Activated CD4-positive, alpha-beta T cell treated with anti-CD3 and anti-CD28 coated beads for 24 hours (primary cell): ENCODE data around the gene TWIST2.

Experiments
- DNase-seq, 2 donors: peaks; one replicate each; pipeline ENCODE4 v3.0.0-alpha.2; 2020; ENCODE audit warnings: low read depth in 2 of 2

Gene TWIST2

DNA sequence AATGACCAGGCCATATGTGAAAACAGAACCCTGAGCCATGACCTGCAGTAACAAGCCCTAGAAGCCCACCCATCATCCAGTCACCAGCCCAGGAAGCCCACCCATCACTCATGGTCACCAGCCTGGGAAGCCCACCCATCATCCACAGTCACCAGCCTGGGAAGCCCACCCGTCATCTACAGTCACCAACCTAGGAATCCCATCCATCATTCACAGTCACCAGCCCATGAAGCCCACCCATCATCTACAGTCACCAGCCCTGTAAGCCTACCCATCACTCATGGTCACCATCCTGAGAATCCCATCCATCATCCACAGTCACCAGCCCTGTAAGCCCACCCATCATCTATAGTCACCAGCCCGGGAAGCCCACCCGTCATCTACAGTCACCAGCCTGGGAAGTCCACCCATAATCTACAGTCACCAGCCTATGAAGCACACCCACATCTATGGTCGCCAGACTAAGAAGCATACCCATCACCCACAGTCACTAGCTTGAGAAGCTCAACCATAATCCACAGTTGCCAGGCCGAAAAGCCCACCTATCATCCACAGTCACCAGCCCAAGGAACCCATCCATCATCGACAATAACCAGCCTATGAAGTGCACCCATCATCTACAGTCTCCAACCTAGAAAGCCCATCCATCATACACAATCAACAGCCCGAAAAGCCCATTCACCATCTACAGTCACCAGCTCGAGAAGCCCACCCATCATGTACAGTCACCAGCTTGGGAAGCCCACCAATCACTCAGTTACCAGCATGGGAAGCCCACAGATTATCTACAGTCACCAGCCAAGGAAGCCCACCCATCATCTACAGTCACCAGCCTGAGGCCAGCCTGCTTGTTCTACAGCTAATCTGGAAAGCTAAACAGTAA, 91.9 kb downstream of the TWIST2 start:
- DNase-seq: no peak

DNA sequence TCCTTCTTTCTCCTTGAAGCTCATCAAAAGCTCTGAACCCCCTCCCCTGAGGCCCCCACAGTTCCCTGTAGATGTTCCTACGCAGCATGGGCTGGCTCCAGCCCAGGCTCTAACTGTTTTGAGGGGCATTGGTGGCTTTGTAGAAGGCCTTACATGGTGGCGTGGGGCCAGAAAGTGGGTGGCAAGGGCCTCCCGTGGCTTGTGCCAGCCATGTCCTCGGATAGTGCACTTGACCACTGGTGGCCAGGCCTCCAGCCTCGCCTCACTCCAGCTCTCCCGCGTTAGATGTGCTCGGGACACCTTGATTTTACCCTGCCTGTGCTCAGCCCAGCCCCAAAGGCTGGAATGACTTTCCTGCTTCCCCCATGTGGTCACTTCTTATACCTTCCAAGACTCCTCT, 92.9 kb downstream of the TWIST2 start:
- DNase-seq: no peak

DNA sequence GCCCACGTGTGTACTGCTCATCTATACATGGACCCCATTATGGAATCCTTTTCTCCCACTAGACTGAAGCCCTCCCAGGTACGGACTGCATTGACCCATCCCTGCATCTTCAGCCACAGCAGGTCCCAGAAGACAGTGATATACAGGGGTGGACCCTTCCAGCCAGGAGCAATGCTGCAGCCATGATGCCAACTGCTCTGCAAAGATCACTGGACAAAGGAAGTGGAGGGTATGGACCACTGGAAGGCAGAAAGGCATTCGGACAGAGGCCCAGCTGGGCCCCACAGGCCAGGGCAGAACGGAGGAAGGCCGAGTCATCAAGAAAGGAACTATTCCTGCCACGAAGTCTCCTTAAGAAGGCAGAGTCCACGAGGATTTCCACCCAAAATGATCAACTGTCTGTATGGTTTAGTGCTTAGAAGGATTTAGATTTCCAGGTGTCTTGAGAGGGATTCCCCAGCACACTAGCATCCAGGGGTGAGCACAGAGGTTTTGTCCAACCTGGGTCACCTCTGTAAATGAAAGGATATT, 93.4 kb downstream of the TWIST2 start:
- DNase-seq: no peak

DNA sequence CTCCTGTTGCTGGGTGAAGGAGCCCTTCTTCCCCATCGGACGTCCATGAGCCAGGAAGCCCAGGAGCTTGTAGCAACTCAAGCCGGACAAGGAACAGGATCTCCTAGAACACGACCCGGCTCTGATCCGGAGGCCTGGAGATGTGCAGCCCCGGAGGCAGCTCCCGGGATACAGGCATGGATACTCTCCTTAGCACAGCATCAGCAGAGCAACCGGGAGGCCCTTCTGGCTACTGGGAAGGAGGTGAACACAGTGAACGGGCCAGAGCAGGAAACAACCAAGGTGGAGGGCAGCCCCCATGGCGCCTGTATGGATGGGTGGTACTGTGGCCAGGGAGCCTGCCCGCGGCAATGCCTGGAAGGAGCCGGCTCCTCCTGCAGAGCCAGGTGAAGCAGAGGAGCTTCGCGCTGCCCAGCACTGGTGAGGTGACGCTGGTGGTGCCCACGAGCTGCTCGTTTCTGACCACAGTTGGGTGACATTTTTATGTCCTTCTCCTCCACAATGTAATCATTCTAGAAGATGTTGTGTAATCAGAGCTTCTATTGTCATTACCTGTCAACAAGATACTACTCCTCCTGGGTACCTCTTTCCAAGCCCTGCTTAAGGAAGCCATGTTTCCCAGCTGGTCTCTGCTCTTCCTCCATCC, 94.3 kb downstream of the TWIST2 start:
- DNase-seq: no peak

DNA sequence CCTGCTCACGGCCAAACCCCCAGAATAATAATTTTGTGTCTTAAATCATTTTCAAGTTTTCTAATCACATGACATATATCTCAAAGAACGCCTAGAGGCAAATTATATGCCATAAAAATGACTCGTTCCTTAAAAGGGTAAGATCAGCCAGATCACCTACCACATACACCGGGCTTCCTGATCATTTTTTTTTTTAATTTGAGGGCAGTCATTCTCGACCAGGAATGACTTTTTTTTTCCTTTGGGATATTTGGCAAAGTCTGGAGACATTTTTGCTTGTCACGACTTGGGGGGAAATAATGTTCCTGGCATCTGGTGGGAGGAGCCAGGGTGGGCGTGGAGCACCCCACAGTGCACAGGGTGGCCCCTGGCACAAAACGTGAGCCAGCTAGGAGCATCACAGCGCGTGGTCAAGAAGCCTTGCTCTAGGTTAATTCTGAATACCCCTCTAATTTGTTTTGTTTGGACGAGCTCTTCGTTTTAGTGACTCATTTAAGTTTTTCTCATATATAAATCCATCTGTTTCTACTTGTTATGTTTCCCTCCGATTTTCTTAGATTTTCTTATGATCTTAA, 94.9 kb downstream of the TWIST2 start:
- DNase-seq: no peak

DNA sequence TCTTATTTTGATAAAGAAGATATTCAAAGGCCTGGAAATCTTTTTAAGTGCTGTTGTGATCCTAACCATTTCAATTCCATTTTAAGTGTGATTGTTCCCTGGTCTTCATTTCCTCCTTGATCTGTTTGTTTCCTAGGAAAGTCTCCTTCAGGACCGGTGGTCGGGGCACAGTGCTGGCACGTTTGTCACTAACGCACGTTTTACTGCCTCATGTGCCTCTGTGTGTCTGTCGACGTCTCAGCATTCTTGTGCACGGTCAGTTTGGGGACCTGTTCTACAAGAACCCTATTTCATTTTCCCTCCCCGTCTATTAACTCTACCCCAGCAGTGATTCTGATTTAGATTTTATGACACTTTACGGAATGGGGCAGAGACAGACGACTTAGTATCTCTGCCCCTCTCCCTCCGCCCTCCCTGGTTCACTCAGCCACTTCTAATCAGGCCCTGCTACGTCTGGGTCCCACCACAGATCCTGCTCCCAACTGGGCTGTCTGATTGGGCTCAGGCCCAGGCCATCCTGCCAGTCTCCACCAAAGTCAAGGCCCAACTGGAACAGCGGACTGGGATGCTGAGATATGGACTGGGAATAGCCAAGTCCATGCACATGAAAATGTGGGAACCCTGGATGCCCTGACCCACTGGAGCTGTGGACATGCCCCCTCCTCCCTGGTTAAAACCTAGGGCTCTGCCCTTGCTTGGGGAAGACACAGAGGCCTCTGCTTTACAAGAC, 95.6 kb downstream of the TWIST2 start:
- DNase-seq: no peak

DNA sequence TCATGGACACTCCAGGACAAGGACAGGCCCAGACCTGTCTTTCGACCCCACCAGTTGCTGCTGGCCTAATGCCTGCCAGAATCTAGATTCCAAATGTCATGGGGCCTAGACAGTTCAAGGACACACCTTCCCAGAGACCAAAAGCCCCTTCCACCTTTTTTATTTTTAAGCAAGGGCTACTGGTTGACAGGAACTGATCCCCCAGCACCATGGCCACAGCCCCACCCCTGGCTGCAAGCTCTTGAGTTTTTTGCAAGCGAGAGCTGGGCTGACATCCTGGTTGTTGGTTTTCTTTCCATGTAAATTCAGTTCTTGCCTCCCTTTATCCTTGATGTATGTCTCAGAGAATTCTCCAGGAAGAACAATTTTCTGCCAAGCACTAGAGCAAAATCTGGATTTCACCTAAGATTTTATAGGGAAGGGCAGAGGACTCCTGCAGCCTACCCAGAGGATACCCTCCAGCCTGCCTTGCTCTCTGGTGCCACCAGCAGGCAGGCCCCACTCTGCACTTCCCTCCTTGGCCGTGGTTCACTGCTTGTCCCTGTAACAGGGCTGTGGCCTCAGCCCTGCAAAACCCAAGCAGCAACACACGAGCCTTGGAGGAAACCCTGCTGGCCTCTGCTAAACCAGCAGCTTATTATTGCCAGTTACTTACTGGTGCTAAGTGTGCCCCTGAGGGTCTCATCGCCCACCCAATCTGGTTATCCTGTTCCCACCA, 97.7 kb downstream of the TWIST2 start:
- no peak for DNase-seq

DNA sequence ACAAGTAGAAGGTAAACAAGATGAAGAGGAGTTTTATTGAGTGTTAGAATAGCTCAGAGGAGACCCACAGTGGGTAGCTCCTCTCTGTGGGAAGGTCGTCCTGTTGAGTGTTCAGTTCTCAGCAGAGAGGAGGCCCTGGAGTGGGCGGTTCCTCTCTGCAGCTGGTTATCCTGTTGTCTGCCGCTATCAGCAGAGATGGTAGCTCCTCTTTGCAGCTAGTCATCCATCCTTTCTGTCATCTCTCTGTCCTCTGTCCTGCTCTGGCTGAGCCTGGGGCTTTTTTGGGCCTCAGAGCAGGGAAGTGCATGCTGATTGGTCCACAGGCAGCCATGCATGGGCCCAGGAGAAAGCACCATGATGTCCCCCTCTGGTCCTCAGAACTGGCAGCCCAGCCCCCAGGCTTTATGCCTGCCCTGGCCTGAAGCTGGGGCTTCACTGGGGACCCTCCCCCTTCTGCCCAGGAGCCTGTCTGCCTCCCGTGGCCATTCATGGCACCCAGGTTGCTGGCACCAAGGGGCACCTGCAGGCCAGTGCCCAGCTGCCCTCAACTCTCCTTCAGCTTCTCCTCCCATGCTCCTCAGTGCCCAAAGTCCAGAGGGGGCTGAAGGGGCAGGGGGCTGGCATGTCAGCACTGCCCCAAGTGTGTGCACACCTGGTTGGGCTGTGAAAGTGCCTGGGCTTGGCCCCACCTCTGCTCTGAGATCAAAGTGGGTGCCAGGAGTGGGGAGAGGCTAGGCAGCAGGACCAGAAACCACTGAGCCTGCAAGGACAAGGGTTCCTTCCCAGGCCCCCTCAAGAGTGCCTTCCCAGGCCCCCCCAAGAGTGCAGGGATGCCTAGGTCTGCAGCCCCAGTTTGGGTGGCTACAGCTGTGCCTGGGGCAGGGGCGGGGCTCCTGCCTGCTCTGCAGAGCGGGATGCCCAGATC, 98.7 kb downstream of the TWIST2 start:
- DNase-seq: no peak

DNA sequence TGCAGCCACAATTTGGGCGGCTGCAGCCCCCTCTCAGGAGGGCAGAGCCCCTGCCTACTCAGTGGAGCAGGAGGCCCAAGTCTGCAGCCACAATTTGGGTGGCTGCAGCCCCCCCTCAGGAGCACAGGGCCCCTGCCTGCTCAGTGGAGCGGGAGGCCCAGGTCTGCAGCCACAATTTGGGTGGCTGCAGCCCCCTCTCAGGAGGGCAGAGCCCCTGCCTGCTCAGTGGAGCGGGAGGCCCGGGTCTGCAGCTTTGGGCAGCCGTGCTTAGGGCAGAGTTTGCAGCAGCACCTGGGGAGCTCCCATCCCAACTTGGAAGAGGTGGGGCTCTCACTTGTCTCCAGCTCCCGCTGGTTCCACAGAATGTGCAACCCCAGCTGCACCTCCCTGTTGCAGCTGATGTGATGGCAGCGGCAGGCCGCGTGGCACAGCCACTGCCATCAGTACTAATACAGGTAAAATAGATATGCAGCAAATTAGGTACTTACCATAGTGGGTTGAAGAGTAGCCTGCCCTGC, 99.4 kb downstream of the TWIST2 start:
- no peak for DNase-seq

DNA sequence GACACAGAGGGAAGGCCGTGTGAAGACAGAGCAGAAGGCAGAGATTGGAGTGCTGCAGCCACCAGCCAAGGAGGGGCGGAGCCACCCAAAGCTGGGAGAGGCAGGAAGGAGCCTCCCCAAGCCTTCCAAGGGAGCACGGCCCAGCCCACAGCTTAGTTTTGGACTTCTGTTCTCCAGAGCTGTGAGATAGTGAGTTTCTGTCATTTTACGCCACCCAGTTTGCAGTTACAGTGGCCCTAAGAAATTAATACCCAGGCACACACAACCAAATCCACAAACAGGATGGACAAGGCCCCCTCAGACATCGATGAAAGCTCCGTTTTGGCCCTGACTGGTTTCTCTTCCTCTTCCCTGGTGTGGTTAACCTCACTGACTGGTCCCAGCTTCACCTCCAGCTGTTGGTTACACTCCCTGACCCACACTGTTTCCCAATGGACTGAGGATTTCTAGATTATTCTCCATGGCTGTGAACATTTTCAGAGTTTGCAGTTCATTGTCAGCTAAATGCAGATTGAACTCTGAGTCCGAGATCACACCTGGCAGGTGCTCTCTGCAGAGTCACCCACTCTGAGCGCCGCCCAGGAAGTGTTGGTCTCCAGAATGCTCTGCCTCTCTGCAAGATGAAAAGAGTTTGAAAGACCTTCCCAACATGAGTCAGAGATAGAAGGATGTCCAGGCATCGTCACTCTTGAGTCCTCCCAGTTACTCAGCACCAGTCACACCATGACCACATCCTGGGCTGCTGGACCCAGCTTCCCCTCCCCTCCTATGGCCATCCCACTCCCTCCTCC, 100.2 kb downstream of the TWIST2 start:
- DNase-seq: no peak

DNA sequence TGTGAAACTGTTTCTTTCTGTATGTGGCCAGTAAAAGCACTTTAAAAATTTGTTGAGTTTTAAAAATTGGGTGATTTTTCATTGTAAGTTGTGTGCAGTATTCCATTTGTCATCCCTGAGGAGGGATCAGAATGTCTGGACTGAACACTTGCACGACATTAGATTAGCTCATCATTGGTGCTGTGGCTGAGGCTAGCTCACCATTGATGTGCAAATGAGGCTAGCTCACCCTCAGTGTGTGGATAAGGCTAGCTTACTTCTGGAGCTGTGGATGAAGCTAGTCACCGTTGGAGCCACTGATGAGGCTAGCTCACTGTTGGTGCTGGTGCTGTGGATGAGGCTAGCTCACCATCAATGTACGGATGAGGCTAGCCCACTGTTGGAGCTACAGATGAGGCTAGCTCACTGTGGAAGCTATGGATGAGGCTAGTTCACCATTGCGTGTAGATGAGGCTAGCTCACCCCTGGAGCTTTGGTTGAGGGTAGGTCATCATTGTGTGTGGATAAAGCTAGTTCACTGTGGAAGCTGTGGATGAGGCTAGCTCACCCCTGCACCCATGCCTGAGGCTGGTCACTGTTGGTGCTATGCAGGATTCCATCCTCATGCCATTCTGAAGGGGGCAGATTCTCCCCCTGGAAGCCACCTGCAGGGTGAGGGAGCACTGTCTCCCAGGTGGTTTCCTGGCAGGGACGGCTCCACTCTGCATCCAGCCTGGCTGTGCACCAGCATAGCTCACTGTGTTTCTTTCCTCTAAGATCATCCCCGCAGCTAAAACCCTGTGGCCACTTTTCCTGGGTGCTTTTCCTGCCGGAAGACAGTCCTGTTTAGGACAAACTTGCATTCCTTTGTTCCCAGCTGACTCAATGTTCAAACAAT, 101.1 kb downstream of the TWIST2 start:
- no peak for DNase-seq

DNA sequence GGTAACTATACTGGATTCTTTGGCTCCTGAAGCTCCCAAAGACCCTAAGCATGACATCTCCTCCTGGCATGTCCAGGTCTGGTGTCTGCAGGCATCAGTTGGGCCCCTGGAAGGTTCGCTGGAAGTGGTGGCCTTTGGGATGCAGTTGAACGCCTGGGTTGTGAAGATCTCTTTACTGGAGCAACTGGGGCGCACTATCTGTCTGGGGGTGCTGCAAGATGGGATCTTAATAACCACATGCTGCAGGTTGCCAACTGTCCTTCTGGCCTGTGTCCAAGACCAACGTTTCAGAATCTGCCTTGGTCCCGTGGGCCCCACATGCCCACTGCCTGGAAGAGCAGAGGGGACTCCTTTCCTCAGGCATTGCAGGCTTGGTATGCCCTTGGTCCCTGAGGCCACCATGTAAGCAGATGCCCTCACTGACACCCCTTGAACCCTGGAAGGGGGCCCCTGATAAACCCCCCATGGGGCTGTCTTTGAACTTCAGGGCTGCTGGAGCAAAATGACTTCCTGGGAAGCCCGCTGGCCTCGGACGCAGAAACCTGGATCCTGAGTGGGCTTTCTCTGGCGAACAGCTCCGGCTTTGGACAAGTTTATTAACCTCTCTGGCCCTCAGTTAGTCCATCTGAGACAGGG, 101.9 kb downstream of the TWIST2 start:
- DNase-seq: no peak

DNA sequence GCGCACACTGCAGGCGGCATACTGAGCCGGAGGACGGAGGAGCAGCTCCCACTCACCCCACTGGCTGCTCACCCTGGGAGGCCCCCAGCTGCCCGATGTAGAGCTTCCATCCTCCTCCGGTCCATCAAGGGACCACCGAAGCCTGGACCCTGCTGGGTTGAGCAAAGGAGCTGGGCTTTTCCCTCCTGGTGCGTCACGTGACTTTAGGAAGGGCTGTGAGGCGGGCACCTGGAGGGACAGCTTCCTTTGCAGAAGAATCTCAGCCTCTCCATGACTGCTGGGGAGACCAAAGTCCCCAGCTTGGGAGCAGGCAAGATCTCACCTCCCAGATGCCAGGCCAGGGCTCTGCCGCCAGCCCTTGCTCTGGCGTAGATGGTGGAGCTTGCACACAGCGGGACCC, 102.7 kb downstream of the TWIST2 start:
- DNase-seq: no peak

DNA sequence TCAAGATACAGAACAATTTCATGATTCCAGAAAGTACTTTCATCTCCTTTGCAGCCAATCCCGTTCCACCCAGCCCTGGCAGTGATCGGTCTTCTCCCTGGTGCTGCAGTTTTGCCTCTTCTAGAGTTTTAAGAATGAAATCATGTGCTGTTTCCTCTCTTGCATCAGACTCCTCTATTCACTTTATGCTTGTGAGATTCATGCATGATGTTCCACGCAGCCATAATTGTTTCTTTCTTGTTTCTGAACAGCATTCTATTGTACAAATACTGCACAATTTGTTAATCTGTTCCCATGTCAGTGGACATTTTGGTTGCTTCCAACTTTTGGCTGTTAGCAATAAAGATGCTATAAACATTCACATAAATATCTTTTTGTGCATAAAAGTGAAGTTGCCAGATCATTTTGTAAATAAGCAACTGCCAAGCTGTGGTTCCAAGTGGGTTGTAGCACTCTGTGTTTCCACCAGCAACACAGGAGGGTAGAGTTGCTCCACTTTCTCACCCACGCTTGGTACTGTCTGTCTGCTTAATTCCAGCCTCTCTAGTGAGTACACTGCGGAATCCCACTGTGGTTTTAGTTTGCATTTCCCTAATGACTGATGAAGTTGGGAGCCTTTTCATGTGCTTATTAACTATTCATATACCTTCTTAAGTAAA, 104.5 kb downstream of the TWIST2 start:
- DNase-seq: no peak

DNA sequence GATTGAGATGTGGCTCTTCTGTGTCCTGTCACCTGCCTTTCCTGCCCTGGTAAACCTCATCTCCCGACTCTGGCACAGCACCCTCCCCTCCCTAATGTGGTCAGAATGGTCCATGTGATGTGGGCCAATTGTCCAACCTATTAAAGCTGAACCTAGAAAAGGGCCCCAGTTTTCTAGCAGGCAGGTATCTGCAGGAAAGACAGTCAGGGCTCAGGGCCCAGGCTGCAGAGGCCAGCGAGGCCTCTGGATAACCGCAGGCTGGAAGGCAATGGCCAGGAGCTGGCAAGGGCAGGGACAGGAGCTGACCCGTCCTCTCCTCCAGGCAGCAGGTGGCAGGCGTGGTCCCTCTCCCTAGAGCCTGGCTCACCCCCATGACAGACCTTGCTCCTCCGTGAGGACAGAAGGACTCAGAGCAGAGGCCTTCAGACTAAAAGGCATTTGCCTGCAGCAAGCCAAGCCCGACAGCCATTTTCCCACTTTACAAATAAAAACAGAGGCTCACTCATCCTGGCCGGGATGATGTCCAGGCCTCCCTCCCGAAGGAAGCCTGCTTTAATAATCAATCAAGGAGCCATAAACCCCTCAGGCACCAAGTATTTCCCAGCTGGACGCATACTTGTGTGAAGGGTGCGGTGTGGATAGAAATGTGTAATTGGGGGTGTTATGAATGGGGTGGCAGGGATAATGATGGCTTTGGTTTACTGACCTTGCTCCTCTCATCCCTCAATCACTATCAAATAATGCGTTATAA, 107.1 kb downstream of the TWIST2 start:
- DNase-seq: no peak
